Ovary (tissue), 3 donors: ENCODE results near the gene MEG3.

Experiments used
- POLR2A ChIP-seq: fragments of 450-650 bp; IDR thresholded peaks from one replicate; pipeline ENCODE4 v1.6.1; 2017; ENCODE audit warnings: antibody characterized with exemption, mild to moderate bottlenecking, moderate library complexity
- TF ChIP-seq, protein P1 (sequence below), 3 donors: fragments of 450-650 bp in 2 of 3; fragments of 200-600 bp in 1 of 3; IDR thresholded peaks; one replicate each; pipeline versions ENCODE4 v1.5.1 to v1.8.0; 2016 to 2022; ENCODE audit warnings: antibody characterized with exemption in 3 of 3, mild to moderate bottlenecking in 1 of 3
- donor health status: DM: no; HTN: no; CAD: no.

DNA sequence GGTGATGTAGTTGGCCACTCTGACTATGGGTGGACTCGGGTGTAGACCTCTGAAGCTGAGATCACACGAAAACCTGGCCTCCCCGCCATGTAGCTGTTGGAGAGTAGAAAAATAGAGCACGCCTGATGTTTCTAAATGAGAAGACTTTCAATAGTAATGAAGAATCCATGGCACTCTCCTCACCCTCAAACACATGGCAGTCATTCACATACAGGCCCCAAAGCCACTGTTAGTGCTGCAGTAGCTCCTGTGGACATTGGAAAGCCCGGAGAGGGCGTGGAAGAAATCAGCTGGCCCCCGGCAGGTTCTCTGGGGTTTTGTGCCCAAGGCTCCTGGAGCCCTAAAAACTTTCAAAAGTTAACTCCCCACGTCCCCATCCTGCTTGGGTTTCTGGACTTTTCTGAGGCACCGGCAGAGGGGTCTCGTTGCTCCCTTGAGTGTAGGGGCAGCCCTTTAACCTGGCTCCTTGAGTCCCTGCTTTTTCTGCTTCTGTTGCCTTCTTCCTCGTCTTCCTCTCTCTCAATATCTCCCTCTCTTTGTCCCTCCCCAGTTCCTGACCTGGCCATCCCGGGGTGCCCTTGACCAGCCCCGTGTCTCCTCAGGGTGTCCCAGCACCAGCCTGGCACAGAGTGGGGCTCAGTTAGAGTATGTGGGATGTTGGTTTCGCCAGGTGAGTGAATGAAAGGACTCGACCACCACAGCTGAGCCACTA lies 8.3 kb downstream of the MEG3 start:
- TF ChIP-seq, protein P1, sequence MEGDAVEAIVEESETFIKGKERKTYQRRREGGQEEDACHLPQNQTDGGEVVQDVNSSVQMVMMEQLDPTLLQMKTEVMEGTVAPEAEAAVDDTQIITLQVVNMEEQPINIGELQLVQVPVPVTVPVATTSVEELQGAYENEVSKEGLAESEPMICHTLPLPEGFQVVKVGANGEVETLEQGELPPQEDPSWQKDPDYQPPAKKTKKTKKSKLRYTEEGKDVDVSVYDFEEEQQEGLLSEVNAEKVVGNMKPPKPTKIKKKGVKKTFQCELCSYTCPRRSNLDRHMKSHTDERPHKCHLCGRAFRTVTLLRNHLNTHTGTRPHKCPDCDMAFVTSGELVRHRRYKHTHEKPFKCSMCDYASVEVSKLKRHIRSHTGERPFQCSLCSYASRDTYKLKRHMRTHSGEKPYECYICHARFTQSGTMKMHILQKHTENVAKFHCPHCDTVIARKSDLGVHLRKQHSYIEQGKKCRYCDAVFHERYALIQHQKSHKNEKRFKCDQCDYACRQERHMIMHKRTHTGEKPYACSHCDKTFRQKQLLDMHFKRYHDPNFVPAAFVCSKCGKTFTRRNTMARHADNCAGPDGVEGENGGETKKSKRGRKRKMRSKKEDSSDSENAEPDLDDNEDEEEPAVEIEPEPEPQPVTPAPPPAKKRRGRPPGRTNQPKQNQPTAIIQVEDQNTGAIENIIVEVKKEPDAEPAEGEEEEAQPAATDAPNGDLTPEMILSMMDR (IDR thresholded peaks at IDR 0.05): no peak
- no peak for TF ChIP-seq POLR2A
